PC-9 (cell line): ENCODE measurements around the gene GPS1.

Experiments used
- CTCF ChIP-seq: fragments of 200-600 bp; sonication (generic); conservative IDR thresholded peaks from 2 replicates; pipeline ENCODE4 v1.6.1; 2017; ENCODE audit warnings: mixed run types, antibody characterized with exemption, mild to moderate bottlenecking, moderate library complexity
- EZH2 ChIP-seq: fragments of 200-600 bp; sonication (generic); IDR thresholded peaks from 2 replicates; pipeline ENCODE4 v1.8.0; 2017; ENCODE audit warnings: antibody characterized with exemption, low read depth

GRCh38 chr17:82053556-82054263 is 2.0 kb downstream of the GPS1 start:
- no peak for TF ChIP-seq CTCF
- no peak for TF ChIP-seq EZH2
